HepG2 (cell line): ENCODE results near the gene ZNF48. TPM values are rescaled to one million over a fixed set of nuclear protein-coding genes. Genes with fewer than 3 reads are reported as not detected.

ENCODE experiments used
- ATM ChIP-seq: fragments of 450-650 bp; IDR thresholded peaks from 2 replicates; pipeline ENCODE4 v1.7.1; 2017; ENCODE audit warnings: mild to moderate bottlenecking, borderline replicate concordance
- CHCHD3 ChIP-seq: sonication (generic); formaldehyde crosslinking; IDR thresholded peaks from 2 replicates; pipeline ENCODE4 v1.8.0; 2022; ENCODE audit warnings: mild to moderate bottlenecking, missing genetic modification reagents, moderate library complexity
- CHD2 ChIP-seq: IDR thresholded peaks from 2 replicates; pipeline ENCODE4 v1.6.1; 2011; ENCODE audit warnings: low read depth, low read length, improper control_type of control experiment
- HIVEP1 ChIP-seq: sonication (generic); formaldehyde crosslinking; IDR thresholded peaks from 2 replicates; pipeline ENCODE4 v1.4.0; 2020; ENCODE audit warnings: mild to moderate bottlenecking, missing genetic modification reagents
- HOXA3 ChIP-seq: sonication (generic); formaldehyde crosslinking; IDR thresholded peaks from 2 replicates; pipeline ENCODE4 v1.5.0; 2020; ENCODE audit warnings: missing genetic modification reagents
- HOXD1 ChIP-seq: sonication (generic); formaldehyde crosslinking; IDR thresholded peaks from 2 replicates; pipeline ENCODE4 v1.5.0; 2020; ENCODE audit warnings: missing genetic modification reagents
- NFIB ChIP-seq: sonication (generic); formaldehyde crosslinking; IDR thresholded peaks from 2 replicates; pipeline ENCODE4 v1.9.0; 2021; ENCODE audit warnings: missing genetic modification reagents, mild to moderate bottlenecking, borderline replicate concordance
- NPAS2 ChIP-seq: sonication (generic); formaldehyde crosslinking; IDR thresholded peaks from 2 replicates; pipeline ENCODE4 v1.8.0; 2022; ENCODE audit warnings: mild to moderate bottlenecking, missing genetic modification reagents, borderline replicate concordance
- PHF21A ChIP-seq: sonication (generic); formaldehyde crosslinking; IDR thresholded peaks from 2 replicates; pipeline ENCODE4 v1.5.0; 2020; ENCODE audit warnings: mild to moderate bottlenecking, missing genetic modification reagents
- SNAPC4 ChIP-seq: sonication (generic); formaldehyde crosslinking; IDR thresholded peaks from 2 replicates; pipeline ENCODE4 v1.4.0; 2020; ENCODE audit warnings: mild to moderate bottlenecking, missing genetic modification reagents
- SP1 ChIP-seq, 2 experiments: fragments of 450-650 bp in 1 of 2; sonication (generic) in 1 of 2; formaldehyde crosslinking in 1 of 2; IDR thresholded peaks; 2 replicates each; pipeline versions ENCODE4 v1.4.0 to v1.6.1; 2016 to 2020; ENCODE audit warnings: missing genetic modification reagents in 1 of 2
- TFDP2 ChIP-seq: sonication (generic); formaldehyde crosslinking; IDR thresholded peaks from 2 replicates; pipeline ENCODE4 v1.4.0; 2020; ENCODE audit warnings: missing genetic modification reagents
- ZBTB10 ChIP-seq: sonication (generic); formaldehyde crosslinking; IDR thresholded peaks from 2 replicates; pipeline ENCODE4 v1.4.0; 2020; ENCODE audit warnings: missing genetic modification reagents, borderline replicate concordance
- ZMYM3 ChIP-seq: sonication (generic); formaldehyde crosslinking; IDR thresholded peaks from 2 replicates; pipeline ENCODE4 v1.5.1; 2020; ENCODE audit warnings: mild to moderate bottlenecking, missing genetic modification reagents
- ZNF430 ChIP-seq: sonication (generic); formaldehyde crosslinking; IDR thresholded peaks from 2 replicates; pipeline ENCODE4 v1.9.0; 2021; ENCODE audit warnings: mild to moderate bottlenecking, missing genetic modification reagents
- ZNF563 ChIP-seq: sonication (generic); formaldehyde crosslinking; IDR thresholded peaks from 2 replicates; pipeline ENCODE4 v1.8.0; 2022; ENCODE audit warnings: mild to moderate bottlenecking, moderate library complexity, missing genetic modification reagents
- ZNF629 ChIP-seq: sonication (generic); formaldehyde crosslinking; conservative IDR thresholded peaks from 2 replicates; pipeline ENCODE4 v1.5.0; 2020; ENCODE audit warnings: missing genetic modification reagents
- ZNF691 ChIP-seq: sonication (generic); formaldehyde crosslinking; IDR thresholded peaks from 2 replicates; pipeline ENCODE4 v1.4.0; 2020; ENCODE audit warnings: missing genetic modification reagents, low read depth, mild to moderate bottlenecking, borderline replicate concordance
- ZNF776 ChIP-seq: sonication (generic); formaldehyde crosslinking; IDR thresholded peaks from 2 replicates; pipeline ENCODE4 v1.4.0; 2020; ENCODE audit warnings: mild to moderate bottlenecking, missing genetic modification reagents
- polyA plus RNA-seq, 8 experiments: library from polyadenylated mRNA; depleted of rRNA in 3 of 8; stranded (reverse) in 7 of 8; unstranded in 1 of 8; fragments of >200 nt; fragmentation: Illumina TruSeq in 4 of 8; extraction: Trizol in 4 of 8; gene quantifications; 2 replicates each; pipeline versions ENCODE4 v1.2.1 to v1.2.3, GENCODE V29; 2011 to 2016; ENCODE audit warnings: low read depth in 4 of 8, missing spikeins in 1 of 8, mixed read lengths in 1 of 8; ENCODE audit not compliant: insufficient read depth in 1 of 8
- total RNA-seq, 5 experiments: library from RNA; depleted of rRNA; stranded (reverse); fragments of >200 nt; fragmentation: Illumina TruSeq; extraction: Trizol; gene quantifications; 2 replicates each; pipeline ENCODE4 v1.2.3, GENCODE V29; 2016; ENCODE audit warnings: low read depth in 1 of 5

ZNF48 gene
- total and polyA plus RNA-seq, 2 of the 13 experiments (the other 11 are each of a cell fraction or from before 2014, with no cell fraction given): 9.9 to 12.3 TPM

GRCh38 chr16:30430428-30430970 lies 35.3 kb downstream of the ZNF48 start (continued):
- TF ChIP-seq ZNF776 (CRISPR knock-in tag) (no peak), TFDP2 (peak; percentile 12; the same call in 1 of the 2 replicates), NPAS2 (CRISPR knock-in tag) (no peak), SNAPC4 (no peak), ZNF691 (CRISPR knock-in tag) (no peak), ZNF430 (CRISPR knock-in tag) (peak; percentile 54; the same call in 1 of the 2 replicates), PHF21A (CRISPR knock-in tag) (0 out of 2 replicates have a peak, but pooled peaks have one; percentile 66), SP1 (IDR thresholded peaks at IDR 0.05) (no peak), SP1 (CRISPR knock-in tag; IDR thresholded peaks at IDR 0.05) (no peak), HOXD1 (peak; percentile 72), ZMYM3 (peak; percentile 65; the same call in 1 of the 2 replicates), NFIB (CRISPR knock-in tag) (0 out of 2 replicates have a peak, but pooled peaks have one; percentile 48), CHD2 (no peak), ZNF629 (CRISPR knock-in tag) (no peak; the same call in 1 of the 2 replicates), ATM (no peak), HOXA3 (CRISPR knock-in tag) (peak; percentile 86), ZBTB10 (CRISPR knock-in tag) (peak; percentile 76; the same call in 1 of the 2 replicates), HIVEP1 (CRISPR knock-in tag) (no peak), ZNF563 (CRISPR knock-in tag) (peak; percentile 40), CHCHD3 (CRISPR knock-in tag) (peak; percentile 81; the same call in 1 of the 2 replicates)
